ENCODE measurements around the gene PARVG.

PARVG gene

GRCh38 chr22:44199164-44199563 is 18.4 kb downstream of the PARVG start:
- H3K9ac ChIP-seq, result no peak overlapping the region
- H3K4me3 ChIP-seq (ENCODE audit: low read depth, low read length), result no peak overlapping the region
- H3K4me1 ChIP-seq, result no peaks in the 10 kb centered on the region
- no peaks in the 10 kb centered on the region for H3K79me2 ChIP-seq
- no peak overlapping the region for H3K27ac ChIP-seq
- H3K36me3 ChIP-seq (ENCODE audit: control insufficient read depth, insufficient read depth, low read length), result no peaks in the 10 kb centered on the region
- H2AFZ ChIP-seq, result no peak overlapping the region
- no peaks in the 10 kb centered on the region for H3K9me3 ChIP-seq (ENCODE audit: control insufficient read depth, low read length)
- no peak for TF ChIP-seq CTCF (IDR thresholded peaks at IDR 0.05)
- H3K27me3 ChIP-seq (ENCODE audit: control insufficient read depth, insufficient read depth, low read length), result no peaks in the 10 kb centered on the region
- H3K4me2 ChIP-seq (ENCODE audit: low read length), result no peak overlapping the region

- Histone ChIP-seq H3K36me3 (ENCODE audit: control insufficient read depth, insufficient read depth, low read length) (no peaks in the 10 kb centered on the region), H3K4me1 (no peaks in the 10 kb centered on the region), H3K4me2 (ENCODE audit: low read length) (no peak overlapping the region), H3K9me3 (ENCODE audit: control insufficient read depth, low read length) (no peaks in the 10 kb centered on the region), H3K27ac (no peak overlapping the region), H3K9ac (no peak overlapping the region), H3K27me3 (ENCODE audit: control insufficient read depth, insufficient read depth, low read length) (no peaks in the 10 kb centered on the region), H2AFZ (no peak overlapping the region), H3K4me3 (ENCODE audit: low read depth, low read length) (no peak overlapping the region), H3K79me2 (no peaks in the 10 kb centered on the region)
- no peak for TF ChIP-seq CTCF (IDR thresholded peaks at IDR 0.05)
Measured at GRCh38 chr22:44199866-44200265, 19.1 kb downstream of the PARVG start.

- no peaks in the 10 kb centered on the region for H3K9me3 ChIP-seq (ENCODE audit: control insufficient read depth, low read length)
- H3K4me1 ChIP-seq, result no peaks in the 10 kb centered on the region
- H3K27me3 ChIP-seq (ENCODE audit: control insufficient read depth, insufficient read depth, low read length), result no peaks in the 10 kb centered on the region
- H3K4me2 ChIP-seq (ENCODE audit: low read length), result no peak overlapping the region
- TF ChIP-seq CTCF (IDR thresholded peaks at IDR 0.05), result no peak
- H3K4me3 ChIP-seq (ENCODE audit: low read depth, low read length), result no peak overlapping the region
- H2AFZ ChIP-seq, result no peak overlapping the region
- no peaks in the 10 kb centered on the region for H3K36me3 ChIP-seq (ENCODE audit: control insufficient read depth, insufficient read depth, low read length)
- H3K9ac ChIP-seq, result no peak overlapping the region
- no peaks in the 10 kb centered on the region for H3K79me2 ChIP-seq
- no peak overlapping the region for H3K27ac ChIP-seq
Measured at GRCh38 chr22:44200451-44200850, 19.7 kb downstream of the PARVG start.

GRCh38 chr22:44200855-44201550 is 20.3 kb downstream of the PARVG start:
- TF ChIP-seq CTCF (IDR thresholded peaks at IDR 0.05), result no peak
- Histone ChIP-seq H3K79me2 (no peaks in the 10 kb centered on the region), H3K4me2 (ENCODE audit: low read length) (no peak overlapping the region), H3K27ac (no peak overlapping the region), H3K9me3 (ENCODE audit: control insufficient read depth, low read length) (no peaks in the 10 kb centered on the region), H3K27me3 (ENCODE audit: control insufficient read depth, insufficient read depth, low read length) (no peaks in the 10 kb centered on the region), H3K4me1 (no peaks in the 10 kb centered on the region), H3K4me3 (ENCODE audit: low read depth, low read length) (no peak overlapping the region), H3K36me3 (ENCODE audit: control insufficient read depth, insufficient read depth, low read length) (no peaks in the 10 kb centered on the region), H3K9ac (no peak overlapping the region), H2AFZ (no peak overlapping the region)

GRCh38 chr22:44201665-44202064 is 20.9 kb downstream of the PARVG start:
- Histone ChIP-seq H3K4me1 (no peaks in the 10 kb centered on the region), H2AFZ (no peak overlapping the region), H3K9me3 (ENCODE audit: control insufficient read depth, low read length) (no peaks in the 10 kb centered on the region), H3K27me3 (ENCODE audit: control insufficient read depth, insufficient read depth, low read length) (no peaks in the 10 kb centered on the region), H3K27ac (no peak overlapping the region), H3K9ac (no peak overlapping the region), H3K36me3 (ENCODE audit: control insufficient read depth, insufficient read depth, low read length) (no peaks in the 10 kb centered on the region), H3K4me2 (ENCODE audit: low read length) (no peak overlapping the region), H3K4me3 (ENCODE audit: low read depth, low read length) (no peak overlapping the region), H3K79me2 (no peaks in the 10 kb centered on the region)
- TF ChIP-seq CTCF (IDR thresholded peaks at IDR 0.05), result no peak

Data from parathyroid adenoma (tissue), 2 donors.